PFSK-1 (cell line): ENCODE results near the gene ERVFRD-1. TPM values are rescaled to one million over a fixed set of nuclear protein-coding genes. Genes with fewer than 3 reads are reported as not detected.

ENCODE experiments used
- FOXP2 ChIP-seq: optimal IDR thresholded peaks from 2 replicates; pipeline ENCODE3; 2011; ENCODE audit warnings: borderline replicate concordance, control low read depth, inconsistent platforms; ENCODE audit not compliant: insufficient read depth; ENCODE audit errors: extremely low read length, extremely low read depth
- POLR2AphosphoS5 ChIP-seq: IDR thresholded peaks from 2 replicates; pipeline ENCODE4 v1.6.1; 2012; ENCODE audit warnings: low read depth, mild to moderate bottlenecking, control low read depth, low read length, moderate library complexity
- SIN3A ChIP-seq: IDR thresholded peaks from 2 replicates; pipeline ENCODE4 v1.6.1; 2012; ENCODE audit warnings: mild to moderate bottlenecking, low read length, moderate library complexity, borderline replicate concordance; ENCODE audit not compliant: insufficient read depth
- TAF1 ChIP-seq: IDR thresholded peaks from 2 replicates; pipeline ENCODE4 v1.6.1; 2012; ENCODE audit warnings: low read length, control low read depth, borderline replicate concordance; ENCODE audit not compliant: insufficient read depth
- polyA plus RNA-seq: library from polyadenylated mRNA; unstranded; fragments of >200 nt; gene quantifications from one replicate; pipeline ENCODE4 v1.2.1, GENCODE V29; 2012; ENCODE audit warnings: low read depth, missing spikeins; ENCODE audit not compliant: insufficient read length
- TF ChIP-seq, protein P1 (sequence below), 2 experiments: IDR thresholded peaks; 2 replicates each; pipeline versions ENCODE4 v1.6.1 to v1.8.0; 2011 to 2012; ENCODE audit warnings: low read depth in 2 of 2, low read length in 2 of 2, control low read depth in 1 of 2, inconsistent platforms in 1 of 2, mild to moderate bottlenecking in 1 of 2, moderate library complexity in 1 of 2; ENCODE audit not compliant: insufficient read depth in 1 of 2

Gene ERVFRD-1, protein sequence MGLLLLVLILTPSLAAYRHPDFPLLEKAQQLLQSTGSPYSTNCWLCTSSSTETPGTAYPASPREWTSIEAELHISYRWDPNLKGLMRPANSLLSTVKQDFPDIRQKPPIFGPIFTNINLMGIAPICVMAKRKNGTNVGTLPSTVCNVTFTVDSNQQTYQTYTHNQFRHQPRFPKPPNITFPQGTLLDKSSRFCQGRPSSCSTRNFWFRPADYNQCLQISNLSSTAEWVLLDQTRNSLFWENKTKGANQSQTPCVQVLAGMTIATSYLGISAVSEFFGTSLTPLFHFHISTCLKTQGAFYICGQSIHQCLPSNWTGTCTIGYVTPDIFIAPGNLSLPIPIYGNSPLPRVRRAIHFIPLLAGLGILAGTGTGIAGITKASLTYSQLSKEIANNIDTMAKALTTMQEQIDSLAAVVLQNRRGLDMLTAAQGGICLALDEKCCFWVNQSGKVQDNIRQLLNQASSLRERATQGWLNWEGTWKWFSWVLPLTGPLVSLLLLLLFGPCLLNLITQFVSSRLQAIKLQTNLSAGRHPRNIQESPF
- 0.26 TPM for polyA plus RNA-seq

DNA sequence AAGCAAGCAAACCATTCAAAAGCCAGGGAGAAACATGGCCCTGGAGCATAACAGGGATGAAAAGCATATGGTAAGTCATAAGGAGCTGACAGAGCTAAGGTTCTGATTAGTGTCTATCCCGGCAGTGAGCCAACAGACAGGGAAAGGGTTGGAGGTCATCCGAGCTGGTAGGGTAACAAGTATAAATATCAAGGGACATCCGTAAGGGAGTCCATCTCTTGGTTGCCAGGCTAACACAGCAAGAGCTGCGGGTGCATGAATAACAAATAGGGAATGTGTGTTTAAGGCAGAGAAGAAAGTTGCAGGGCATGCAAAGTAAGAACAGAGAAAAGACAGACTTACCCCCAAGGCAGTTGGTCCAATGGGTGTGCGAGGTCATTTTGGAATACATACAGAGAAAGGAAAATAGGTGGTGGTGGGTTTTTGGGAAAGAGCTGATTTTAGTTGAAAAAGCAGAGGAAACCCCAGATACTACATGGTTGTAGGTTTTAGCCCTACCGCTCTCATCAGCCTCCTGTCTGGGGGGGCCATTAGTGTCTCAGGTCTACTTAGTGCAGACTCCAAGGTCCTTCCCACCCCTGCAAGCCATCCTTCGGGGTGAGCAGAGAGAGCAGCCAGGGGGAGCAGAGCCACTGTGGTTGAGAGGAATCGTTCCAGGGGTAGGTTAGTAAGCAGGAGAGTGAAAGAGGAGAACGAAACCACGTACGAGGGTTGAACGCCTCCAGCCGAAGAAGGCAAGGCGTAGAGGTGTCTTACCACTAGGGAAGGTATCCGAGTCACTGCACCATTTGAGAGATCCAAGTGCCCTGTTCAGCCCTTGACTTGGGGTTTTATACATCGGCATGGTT, at the start of gene ERVFRD-1:
Gene ERVFRD-1, minus strand, starts transcription at position 805 of the 848 bp plus-strand sequence. CDS start 6,415 bp downstream, outside the sequence.
- no peak for TF ChIP-seq FOXP2
- TF ChIP-seq SIN3A = no peak
- TF ChIP-seq, protein P1, sequence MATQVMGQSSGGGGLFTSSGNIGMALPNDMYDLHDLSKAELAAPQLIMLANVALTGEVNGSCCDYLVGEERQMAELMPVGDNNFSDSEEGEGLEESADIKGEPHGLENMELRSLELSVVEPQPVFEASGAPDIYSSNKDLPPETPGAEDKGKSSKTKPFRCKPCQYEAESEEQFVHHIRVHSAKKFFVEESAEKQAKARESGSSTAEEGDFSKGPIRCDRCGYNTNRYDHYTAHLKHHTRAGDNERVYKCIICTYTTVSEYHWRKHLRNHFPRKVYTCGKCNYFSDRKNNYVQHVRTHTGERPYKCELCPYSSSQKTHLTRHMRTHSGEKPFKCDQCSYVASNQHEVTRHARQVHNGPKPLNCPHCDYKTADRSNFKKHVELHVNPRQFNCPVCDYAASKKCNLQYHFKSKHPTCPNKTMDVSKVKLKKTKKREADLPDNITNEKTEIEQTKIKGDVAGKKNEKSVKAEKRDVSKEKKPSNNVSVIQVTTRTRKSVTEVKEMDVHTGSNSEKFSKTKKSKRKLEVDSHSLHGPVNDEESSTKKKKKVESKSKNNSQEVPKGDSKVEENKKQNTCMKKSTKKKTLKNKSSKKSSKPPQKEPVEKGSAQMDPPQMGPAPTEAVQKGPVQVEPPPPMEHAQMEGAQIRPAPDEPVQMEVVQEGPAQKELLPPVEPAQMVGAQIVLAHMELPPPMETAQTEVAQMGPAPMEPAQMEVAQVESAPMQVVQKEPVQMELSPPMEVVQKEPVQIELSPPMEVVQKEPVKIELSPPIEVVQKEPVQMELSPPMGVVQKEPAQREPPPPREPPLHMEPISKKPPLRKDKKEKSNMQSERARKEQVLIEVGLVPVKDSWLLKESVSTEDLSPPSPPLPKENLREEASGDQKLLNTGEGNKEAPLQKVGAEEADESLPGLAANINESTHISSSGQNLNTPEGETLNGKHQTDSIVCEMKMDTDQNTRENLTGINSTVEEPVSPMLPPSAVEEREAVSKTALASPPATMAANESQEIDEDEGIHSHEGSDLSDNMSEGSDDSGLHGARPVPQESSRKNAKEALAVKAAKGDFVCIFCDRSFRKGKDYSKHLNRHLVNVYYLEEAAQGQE (IDR thresholded peaks at IDR 0.05; ENCODE audit: insufficient read depth in 1 of 2, low read depth in 2 of 2, low read length in 2 of 2) = no peak
- TF ChIP-seq POLR2AphosphoS5 = no peak
- no peak for TF ChIP-seq TAF1

DNA sequence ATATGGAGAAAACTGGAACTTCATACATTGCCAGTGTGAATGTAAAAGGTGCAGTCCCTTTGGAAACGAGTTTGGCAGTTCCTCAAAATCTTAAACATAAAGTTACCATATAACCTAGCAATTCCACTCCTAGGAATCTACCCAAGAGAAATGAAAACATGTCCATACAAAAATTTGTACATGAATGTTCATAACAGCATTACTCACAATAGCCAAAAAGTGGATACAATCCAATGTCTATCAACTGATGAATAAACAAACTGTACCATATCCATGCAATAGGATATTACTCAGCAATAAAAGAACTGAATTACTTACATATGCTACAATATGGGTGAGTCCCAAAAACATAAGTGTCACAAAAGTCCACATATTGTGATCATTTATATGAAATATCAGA, 48.7 kb upstream of the ERVFRD-1 start:
- TF ChIP-seq SIN3A (no peak), POLR2AphosphoS5 (no peak)

DNA sequence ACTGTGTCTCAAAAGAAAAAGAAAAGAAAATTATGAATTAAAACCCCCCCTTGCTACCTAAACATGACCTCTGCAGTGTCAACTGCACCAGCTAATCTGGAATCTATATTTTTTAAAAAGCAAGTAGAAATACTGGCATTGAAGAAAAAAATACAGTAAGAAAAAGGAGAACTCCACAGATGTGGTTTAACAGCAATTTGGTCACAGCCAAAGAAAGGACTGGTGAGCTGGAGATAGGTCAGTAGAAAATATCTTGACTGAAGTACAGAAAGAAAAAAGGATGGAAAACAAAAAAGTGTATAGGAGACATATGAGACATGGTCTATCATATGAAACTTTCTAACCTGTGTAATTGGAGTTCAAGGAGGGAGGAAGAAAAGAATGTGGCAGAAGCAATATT, 44.1 kb upstream of the ERVFRD-1 start:
- TF ChIP-seq FOXP2 = no peak
- no peak for TF ChIP-seq POLR2AphosphoS5
- no peak for TF ChIP-seq TAF1
- no peak for TF ChIP-seq SIN3A

DNA sequence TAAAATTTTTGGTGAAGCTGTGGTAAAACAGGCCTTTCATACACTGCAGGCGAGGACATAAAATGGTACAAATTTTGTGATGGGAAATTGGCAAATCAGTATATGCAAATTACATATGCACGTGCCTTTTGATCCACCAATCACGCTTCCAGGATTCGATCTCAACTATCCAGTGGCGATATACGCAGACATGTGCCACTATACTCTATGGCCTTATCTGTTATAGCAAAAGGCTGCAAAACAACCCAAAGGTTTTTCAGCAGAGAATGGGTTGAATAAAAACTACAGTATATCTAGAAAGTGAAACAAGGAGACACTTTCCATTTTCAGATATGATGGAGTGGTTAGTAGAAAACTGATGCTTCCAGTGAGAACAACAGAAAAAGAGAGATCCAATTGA, 41.9 kb upstream of the ERVFRD-1 start:
- TF ChIP-seq FOXP2 (no peak), TAF1 (no peak), SIN3A (no peak), POLR2AphosphoS5 (no peak)
- TF ChIP-seq, protein P1 (IDR thresholded peaks at IDR 0.05; ENCODE audit: insufficient read depth in 1 of 2, low read depth in 2 of 2, low read length in 2 of 2) = no peak

DNA sequence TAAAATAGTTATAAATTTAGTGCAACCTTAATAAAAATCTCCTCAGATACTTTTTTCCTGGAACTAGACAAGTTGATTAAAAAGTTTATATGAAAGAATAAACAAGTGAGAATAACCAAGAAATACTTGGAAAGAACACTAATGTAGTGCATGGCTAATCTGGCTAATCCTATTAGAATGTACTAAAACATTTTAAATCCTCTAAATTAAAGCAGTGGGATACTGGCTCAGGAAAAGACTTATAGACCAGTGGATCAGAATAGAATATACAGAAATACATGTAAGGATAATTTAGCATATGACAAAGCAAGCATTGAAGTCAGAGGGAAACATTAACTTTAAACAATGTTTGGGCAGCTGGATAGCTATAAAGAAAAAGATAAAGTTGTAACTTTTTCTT, 41.1 kb upstream of the ERVFRD-1 start:
- TF ChIP-seq FOXP2 (no peak), SIN3A (no peak), TAF1 (no peak), POLR2AphosphoS5 (no peak)
- TF ChIP-seq, protein P1 (IDR thresholded peaks at IDR 0.05; ENCODE audit: insufficient read depth in 1 of 2, low read depth in 2 of 2, low read length in 2 of 2) = no peak
